NCI-H1436 (cell line): ENCODE results near the gene PYHIN1.
"Not testable (repeated sequence)": the region's sequence is repeated elsewhere in the genome, so short reads cannot be mapped to it uniquely, and the experiment has no call there.

Source experiments
- DNase-seq: peaks from one replicate; lab custom pipeline; 2025; lab: John Stamatoyannopoulos, UW

PYHIN1 gene

DNA sequence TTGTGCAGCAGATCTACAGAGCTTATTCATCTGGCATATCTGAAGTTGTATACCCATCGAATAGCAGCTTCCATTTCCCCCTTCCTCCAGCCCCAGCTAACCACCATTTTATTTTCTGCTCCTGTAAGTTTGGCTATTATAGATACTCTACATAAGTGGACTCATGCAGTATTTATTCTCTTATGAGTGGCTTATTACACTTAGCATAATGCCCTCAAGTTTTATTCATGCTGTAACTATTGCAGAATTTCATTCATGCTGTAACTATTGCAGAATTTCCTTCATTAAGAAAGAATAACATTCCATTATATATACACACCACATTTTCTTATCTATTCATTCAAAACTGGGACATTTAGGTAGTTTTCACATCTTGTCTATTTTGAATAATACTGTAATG, 47.9 kb downstream of the PYHIN1 start:
- no peak for DNase-seq

DNA sequence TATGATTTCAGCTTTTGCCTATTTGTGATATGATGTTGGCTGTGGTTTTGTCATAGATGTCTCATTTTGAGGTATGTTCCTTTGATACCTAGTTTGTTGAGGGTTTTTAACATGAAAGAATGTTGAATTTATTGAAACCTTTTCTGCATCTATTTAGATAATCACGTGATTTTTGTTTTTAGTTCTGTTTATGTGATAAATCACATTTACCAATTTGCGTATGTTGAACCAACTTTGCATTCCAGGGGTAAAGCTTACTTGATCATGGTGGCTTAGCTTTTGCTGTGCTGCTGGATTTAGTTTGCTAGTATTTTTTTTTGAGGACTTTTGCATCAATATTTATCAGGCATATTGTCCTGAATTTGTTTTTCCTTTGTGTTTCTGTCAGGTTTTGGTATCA, 51.9 kb downstream of the PYHIN1 start:
- DNase-seq, result no peak

DNA sequence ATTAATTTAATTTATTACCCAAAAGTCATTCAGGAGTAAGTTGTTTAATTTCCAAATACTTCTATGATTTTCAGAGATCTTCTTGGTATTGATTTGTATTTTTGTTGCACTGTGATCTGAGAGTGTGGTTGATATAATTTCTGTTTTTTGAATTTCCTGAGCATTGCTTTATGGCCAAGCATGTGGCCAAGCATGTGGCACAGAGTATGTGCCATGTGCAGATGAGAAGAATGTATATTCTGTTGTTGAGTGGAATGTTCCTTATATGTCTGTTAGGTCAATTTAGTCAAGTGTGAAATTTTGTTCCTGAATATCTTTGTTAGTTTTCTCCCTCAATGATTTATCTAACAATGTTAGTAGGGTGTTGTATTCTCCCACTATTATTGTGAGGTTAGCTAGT, 53.0 kb downstream of the PYHIN1 start:
- DNase-seq, result no peak

DNA sequence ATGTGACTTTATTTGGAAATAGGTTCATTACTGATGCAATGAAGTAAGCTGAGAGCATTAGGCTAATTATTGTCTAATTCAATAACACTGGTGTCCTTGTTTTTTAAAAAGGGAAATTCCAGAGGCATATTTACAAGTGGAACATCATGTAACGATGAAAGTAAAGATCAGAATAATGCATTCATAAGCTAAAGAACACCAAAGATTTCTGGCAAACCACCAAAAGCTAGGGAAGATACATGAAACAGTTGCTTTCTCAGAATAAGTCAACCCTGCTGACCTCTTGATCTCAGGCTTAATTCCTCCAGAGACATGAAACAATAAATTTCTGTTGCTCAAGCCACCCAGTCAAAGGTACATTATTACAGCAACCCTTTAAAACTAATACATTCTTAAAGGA, 58.1 kb downstream of the PYHIN1 start:
- DNase-seq, result no peak

DNA sequence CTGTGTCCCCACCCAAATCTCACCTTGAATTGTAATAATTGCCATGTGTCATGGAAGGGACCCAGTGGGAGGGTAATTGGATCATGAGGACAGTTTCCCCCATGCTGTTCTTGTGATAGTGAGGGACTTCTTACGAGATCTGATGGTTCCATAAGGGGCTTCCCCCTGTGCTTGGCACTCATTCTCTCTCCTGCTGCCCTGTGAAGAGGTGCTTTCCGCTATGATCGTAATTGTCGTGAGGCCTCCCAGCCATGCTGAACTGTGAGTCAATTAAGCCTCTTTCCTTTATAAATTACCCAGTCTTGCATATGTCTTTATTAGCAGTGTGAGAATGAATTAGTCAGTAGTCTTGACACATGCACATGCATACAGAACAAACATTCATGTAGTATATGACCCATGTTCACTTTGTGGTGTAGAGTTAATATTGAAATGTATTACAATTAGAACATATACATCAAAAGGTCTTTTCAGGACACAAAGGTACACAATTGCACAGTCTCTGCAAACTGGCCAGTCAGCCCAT, 61.5 kb downstream of the PYHIN1 start:
- no peak for DNase-seq

DNA sequence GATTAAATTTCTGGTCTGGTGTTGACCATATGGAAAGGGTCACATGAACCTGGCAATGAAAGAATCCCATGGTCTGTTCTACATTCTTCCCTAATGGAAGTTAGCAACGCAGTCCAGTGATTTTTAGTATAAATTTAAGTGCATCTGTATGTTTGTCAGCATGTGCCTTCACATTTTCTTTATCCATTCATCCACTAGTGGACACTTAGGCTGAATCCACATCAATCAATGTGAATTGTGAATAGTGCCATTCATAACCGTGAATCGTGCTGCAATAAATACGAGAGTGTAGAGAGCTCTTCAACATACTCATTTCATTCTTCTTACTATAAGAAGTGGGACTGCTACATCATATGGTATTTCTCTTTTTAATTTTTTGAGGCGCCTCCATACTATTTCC, 65.6 kb downstream of the PYHIN1 start:
- DNase-seq, result no peak

DNA sequence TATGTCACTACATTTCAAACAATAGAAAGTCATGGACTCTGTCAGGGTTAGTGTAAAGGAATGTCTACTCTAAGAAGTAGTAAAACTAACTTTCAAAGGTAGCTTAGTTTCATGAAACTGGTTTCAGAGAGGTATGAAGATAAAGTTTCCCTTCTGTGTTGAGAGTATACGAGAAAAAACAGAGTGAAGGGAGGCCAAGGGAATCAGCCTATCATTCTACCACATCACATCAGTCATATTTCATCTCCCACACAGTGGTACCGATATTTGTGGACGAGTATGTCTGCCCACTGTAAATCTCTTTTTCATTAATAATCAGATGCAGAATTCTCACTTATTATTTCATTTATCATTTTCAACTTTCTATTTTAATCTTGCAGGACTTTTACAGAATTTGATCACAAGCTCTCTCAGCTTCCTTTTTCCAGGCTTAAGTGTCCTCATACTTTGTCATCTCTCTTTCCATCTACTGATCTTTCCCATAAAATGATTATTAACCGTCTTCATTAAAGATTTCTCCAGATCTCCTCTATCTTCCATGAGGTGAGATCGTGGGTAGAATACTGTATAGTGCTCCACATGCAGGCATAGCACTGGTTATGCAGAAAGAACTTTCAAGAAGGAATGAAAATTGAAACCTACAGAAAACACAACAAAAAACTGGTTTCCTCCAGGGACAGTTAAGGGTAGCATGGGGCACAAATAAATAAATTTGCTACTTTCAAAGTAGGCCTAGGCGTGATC, 66.9 kb downstream of the PYHIN1 start:
- DNase-seq, result no peak

DNA sequence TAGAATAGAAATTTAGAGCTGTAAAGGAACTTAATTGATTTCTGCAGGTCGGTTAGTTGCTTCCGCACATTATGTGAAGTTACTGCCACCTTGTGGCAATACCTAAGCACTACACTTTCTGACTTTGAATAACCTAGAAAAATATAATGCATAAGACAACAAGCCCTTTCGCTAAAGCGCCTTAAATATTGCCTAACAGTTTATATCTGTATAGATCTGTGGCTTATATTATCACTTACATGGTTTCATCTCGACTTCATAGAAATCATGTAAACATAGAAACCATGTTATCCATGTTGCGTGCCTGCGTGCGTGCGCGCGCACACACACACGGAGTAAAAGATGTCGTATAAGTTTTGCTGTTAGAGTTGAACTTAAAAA, 67.4 kb downstream of the PYHIN1 start:
- peak; percentile 41 for DNase-seq

DNA sequence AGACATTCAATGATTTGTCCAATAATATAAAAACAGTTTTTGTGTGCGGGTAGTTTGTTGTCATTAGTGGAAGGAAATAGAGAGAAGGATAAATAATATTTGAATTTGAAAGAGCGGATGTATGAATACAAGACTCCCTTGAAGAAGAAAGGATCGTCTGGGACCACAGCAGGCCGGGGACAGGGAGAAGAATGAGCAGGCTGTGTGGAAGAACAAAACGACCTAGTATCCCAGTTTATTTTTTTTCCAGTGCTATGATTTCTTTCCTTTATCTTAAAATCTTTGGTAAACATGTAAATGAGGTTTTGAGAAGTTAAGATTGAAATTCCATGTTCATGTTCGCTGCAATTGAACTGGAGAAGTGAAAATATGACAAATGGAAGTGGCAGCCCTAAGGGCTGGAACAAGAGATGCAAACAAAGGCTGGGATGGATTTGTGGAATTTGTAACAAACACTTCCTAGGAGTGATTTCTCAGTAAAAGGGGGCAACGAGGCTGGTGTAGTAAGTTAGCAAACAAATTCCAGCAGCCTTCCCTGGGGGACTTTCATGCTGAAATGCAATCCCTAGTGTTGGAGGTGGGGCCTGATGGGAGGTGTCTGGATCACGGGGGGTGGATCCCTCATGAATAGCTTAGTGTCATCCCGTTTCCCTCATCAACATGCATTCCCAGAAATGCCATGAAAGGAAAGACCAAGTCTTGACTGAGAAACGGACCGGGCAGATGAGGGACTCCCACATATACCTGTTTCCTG, 68.1 kb downstream of the PYHIN1 start:
- DNase-seq, result no peak

DNA sequence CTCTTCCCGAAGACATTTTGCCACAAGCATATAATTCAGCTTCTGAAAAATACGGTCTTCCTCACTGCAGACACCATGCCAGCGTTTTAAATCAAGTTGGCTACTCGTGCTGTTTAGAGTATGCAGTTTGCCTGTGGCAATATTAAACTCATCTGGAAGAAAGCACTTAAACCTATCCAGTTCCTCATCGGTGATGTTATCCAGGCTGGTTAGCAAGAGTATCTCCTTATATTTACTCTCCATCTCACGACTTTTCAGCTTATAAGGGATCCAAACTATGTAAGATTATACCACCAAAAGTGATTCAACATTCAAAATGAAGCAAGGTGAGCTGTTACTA, 68.7 kb downstream of the PYHIN1 start:
- DNase-seq, result no peak

DNA sequence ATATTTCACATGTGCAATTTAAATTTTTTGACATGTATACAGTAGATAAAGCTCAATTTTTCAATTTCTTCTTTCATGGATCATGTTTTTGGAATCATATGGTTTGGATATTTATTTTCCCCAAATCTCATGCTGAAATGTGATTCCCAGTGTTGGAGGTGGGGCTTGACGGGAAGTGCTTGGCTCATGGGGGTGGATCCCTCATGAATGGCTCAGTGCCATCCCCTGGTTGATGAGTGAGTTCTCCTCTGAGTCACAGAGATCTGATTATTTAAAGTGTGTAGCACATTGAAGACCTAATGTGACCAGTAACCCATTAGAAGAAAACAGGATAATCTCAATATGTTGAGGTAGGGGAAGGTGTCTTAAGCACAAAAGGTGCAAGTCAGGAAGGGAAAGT, 69.3 kb downstream of the PYHIN1 start:
- no peak for DNase-seq

DNA sequence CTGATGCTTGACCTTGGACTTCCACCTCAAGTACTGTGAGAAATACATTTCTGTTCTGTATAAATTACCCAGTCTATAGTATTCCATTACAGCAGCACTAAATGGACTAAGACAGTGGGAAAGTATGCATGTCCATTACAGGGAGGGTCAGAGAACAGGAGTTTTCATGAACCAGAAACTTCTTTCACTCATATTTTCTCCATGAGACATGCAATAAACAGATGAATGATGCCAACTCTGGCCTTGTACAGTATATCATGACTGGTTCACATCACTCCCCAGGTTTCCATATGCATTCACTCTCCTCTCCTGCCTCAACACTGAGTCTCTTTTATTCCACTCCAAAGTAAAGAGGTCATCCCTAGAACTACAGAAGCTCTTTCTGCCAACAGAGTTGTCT, 73.8 kb downstream of the PYHIN1 start:
- no peak for DNase-seq

DNA sequence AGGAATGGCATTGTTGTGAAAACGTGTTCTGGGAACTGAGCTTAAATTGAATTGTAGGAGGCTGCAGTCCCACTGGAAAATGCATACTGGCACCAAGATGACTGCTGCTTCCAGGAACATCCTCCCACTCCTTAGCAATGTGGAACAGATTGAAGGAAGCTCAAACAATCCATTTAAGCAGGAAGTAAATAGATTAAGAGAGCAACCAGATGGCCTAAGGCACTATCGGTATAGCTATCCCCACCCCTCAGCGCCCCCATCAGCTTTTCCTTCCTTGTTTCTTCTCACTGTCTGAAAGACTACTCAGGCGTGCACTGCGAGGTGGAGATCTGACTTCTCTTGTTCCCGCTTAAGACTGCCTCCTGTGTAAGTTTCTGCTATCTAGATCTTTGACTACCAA, 74.3 kb downstream of the PYHIN1 start:
- no peak for DNase-seq

DNA sequence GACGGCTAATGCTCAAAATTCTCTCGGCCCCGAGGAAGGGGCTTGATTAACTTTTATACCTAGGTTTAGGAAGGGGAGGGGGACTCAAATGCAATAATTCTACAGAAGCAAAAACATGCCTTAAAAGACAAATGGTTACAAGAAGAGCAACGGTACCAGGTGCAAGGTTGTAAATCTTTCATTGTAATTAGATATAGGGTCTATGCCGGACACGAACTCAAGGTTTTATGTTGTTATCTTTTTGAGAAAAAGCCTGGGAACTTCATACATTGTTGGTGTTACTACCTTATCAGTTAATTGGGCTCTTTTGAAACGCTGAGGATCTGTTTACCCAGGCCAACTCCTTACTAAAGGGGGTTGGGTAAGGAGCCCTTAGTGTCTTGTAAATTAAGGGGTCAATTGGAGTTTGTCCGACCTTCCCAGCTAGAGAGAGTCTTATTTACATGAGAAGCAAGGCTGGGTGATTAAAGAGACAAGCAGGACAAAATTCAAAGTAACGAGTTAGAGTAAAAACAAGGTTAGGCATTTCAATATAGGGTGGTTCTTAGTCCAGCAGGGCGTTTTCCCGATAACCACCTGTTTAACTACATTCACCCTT, 75.0 kb downstream of the PYHIN1 start:
- not testable (repeated sequence) for DNase-seq

DNA sequence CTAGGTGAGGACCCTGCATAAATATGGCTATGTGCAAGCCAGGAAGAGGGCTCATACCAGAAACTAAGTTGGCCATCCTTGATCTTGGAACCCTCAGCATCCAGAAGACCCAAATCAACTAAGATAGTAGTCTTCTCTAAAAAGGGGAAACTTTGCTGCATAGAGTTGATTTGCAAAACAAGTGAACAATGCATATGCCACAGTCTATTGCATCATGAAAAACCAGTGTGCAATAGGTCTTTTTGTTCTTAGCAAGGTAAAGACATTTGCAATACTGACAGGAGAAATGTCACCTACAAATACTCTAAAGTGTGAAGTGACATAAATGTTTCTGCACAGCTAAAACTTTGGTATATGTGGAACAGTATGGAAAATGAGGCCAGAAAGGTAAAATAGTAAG, 76.4 kb downstream of the PYHIN1 start:
- DNase-seq, result no peak

DNA sequence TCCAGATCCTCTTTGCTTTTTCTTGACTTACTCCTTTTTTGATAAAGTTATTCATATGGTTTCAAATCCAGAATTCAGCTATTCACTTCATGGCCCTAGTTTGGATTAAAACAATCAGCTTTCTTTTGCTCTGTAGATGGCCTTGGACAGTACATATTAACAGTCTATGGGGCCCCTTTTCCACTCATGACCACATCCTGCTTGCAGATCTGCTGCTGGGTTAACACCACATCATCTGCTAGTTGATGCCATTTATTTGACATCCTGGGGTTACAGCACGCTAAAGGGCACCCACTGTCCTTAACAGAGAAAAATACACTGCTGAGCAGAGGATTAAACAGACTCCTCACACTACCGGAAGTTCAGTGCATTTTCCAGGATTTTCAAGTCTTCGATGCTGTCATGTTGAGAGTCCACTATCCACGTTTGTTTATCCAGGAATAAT, 77.4 kb downstream of the PYHIN1 start:
- no peak for DNase-seq

DNA sequence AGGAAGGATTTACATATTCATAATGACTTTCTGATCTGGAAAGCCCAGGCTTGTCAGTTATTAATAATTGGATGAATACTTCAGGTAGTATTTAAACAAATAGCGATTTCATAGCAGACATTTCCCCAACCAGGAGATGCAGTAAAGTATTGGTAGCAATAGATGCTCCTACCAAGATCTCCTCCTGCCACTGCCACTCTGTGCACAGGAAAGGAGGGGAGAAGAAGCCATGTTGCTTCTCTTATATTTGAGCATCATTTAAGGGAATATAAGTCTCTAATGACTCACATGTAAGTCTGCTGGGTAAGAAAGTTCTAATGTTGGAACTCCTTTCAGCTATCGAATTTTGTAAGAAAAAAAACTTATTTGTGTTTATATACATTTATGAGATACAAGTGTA, 77.9 kb downstream of the PYHIN1 start:
- no peak for DNase-seq

DNA sequence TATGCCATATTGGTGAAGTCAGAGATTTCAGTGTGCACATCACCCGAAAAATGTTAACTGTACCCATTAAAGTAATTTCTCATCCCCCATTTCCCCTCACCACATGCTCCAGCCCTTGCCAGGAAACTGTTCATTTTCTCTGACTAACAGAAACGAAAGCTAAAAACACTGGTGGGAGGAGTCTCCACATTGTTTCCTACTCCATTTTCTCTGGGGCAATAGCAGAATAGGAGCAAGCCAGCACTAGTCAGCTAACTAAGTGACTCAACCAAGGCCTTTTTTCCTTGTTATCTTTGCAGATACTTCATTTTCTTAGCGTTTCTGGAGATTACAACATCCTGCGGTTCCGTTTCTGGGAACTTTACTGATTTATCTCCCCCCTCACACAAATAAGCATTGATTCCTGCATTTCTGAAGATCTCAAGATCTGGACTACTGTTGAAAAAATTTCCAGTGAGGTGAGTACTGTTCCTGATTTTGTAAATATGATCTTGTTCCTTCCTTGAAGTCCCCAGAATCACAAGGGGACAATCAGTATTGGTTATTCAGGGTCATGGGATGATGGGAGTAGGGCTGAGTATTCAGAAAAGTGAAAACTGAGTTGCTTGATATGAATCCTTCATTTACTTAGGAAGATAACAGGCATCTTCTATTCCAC, 78.5 kb downstream of the PYHIN1 start, which contains the start of gene IFI16:
Gene IFI16, plus strand, starts transcription at position 204 of the 658 bp plus-strand sequence. CDS start 4,774 bp downstream, outside the sequence.
- DNase-seq, result peak; percentile 0

DNA sequence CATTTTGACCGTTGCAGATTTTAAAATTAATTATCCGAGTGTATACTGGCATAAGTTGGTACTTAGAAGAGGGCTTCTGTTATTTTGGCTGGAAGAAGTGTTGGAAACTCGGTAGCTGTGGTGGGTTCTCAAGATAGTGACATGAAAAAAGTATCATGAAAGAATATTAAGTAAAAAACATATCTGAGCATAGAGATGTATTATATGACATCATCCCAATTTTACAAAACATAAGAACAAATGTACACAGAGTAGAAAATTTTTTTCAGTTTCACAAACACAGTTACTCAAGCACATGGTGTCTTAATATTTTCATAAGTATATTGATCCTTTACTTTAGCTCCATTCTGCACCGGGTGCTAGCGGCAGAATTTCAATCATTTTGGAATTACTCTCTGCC, 79.0 kb downstream of the PYHIN1 start:
- no peak for DNase-seq

DNA sequence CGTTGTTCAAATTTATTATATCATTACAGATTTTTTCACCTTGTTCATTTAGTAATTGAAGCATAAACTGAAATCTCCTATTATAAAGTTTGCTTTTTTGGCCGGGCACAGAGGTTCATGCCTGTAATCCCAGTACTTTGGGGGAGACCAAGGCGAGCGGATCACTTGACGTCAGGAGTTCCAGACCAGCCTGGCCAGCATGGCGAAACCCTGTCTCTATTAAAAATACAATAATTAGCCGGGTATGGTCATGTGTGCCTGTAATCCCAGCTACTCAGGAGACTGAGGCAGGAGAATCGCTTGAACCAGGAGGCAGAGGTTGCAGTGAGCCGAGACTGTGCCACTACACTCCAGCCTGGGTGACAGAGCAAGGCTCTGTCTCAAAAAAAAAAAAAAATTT, 79.6 kb downstream of the PYHIN1 start:
- not testable (repeated sequence) for DNase-seq

DNA sequence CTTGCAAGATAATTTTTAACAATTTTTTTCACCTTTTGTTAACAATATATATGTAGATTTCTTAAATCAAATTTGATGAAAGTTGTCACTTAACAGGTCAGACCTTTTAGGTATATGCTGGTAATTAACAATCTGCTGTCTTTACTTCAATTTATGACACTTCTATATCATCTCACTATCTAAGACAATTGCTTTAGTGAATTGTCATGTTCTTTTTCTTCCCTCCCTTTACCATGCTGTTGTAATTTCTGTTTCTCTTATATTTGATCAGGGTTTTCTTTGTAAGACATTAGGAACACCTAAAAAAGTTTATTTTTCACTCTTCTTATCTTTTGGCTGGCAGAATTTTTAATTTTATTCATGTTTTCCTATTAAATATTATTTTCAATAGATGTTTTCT, 80.4 kb downstream of the PYHIN1 start:
- DNase-seq, result no peak

DNA sequence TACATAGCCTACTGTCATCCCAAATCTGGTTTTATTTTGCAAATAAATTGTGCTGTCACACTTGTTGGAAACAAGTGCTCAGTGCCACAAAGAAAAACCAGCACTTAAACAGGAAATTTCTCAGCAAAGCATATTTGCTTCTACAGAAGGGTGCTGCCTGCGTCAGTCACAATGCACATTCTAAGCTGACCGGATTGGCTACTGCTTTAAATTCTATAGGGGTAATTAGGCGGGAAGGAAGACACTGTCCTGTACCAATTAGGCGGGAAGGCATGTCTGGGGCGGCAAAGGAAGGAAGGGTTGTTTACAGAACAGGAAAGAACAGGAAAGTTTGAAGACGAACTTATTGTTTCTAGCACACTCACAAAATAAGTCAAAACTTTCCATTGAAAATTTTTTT, 81.1 kb downstream of the PYHIN1 start:
- no peak for DNase-seq
